ENCODE data around the gene CCDC177. TPM values are rescaled to one million over a fixed set of nuclear protein-coding genes. Genes with fewer than 3 reads are reported as not detected.

CCDC177 gene
- total and polyA plus RNA-seq, 2 experiments from 2014 or later: 0.23 TPM; not detected in 1

DNA sequence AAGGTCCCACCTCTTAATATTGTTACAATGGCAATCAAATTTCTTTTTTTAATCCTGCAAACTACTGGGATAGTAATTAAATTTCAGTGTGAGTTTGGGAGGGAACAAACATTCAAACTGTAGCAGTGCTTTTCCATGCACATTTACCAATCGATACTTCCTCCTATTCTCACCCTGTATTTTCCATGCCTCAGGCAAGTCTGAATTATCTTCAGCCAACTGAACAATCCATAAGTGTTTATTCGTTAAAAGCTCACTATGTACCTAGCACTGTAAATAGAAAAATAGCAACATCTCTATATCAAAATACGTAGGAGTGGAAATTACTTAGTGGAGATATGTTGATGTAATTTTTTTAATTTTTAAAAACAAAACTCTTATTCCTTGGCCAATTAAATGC, 43.5 kb downstream of the CCDC177 start:
- Histone ChIP-seq H3K9me3 (ENCODE audit: low read depth) (no peaks in the 10 kb centered on the region), H3K4me2 (no peak overlapping the region), H3K27ac (no peak overlapping the region), H2AFZ (no peak overlapping the region), H3K9me2 (replicated peaks; ENCODE audit: insufficient read depth) (no peaks in the 10 kb centered on the region), H3K4me1 (ENCODE audit: insufficient read depth) (no peaks in the 10 kb centered on the region), H3K36me3 (replicated peaks; ENCODE audit: insufficient read depth, low read depth) (no peaks in the 10 kb centered on the region), H3K27me3 (peaks cover 3% of the 10 kb centered on the region), H4K20me1 (ENCODE audit: insufficient read depth, poor library complexity, severe bottlenecking) (no peaks in the 10 kb centered on the region), H3K4me3 (no peak overlapping the region), H3K79me2 (no peaks in the 10 kb centered on the region)
- WGBS (ENCODE audit: low lambda C conversion rate, missing lambda C conversion rate): 82% methylated on average over 3 of the region's 3 CpGs
- no peak for TF ChIP-seq EZH2phosphoT487 (IDR thresholded peaks at IDR 0.05; ENCODE audit: low read depth, severe bottlenecking, unreplicated experiment)
- TF ChIP-seq, protein P1, sequence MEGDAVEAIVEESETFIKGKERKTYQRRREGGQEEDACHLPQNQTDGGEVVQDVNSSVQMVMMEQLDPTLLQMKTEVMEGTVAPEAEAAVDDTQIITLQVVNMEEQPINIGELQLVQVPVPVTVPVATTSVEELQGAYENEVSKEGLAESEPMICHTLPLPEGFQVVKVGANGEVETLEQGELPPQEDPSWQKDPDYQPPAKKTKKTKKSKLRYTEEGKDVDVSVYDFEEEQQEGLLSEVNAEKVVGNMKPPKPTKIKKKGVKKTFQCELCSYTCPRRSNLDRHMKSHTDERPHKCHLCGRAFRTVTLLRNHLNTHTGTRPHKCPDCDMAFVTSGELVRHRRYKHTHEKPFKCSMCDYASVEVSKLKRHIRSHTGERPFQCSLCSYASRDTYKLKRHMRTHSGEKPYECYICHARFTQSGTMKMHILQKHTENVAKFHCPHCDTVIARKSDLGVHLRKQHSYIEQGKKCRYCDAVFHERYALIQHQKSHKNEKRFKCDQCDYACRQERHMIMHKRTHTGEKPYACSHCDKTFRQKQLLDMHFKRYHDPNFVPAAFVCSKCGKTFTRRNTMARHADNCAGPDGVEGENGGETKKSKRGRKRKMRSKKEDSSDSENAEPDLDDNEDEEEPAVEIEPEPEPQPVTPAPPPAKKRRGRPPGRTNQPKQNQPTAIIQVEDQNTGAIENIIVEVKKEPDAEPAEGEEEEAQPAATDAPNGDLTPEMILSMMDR (IDR thresholded peaks at IDR 0.05; ENCODE audit: poor library complexity): no peak
- no peak for TF ChIP-seq EZH2 (IDR thresholded peaks at IDR 0.05; ENCODE audit: borderline replicate concordance)
- no peak for DNase-seq (ENCODE audit: low spot score)

DNA sequence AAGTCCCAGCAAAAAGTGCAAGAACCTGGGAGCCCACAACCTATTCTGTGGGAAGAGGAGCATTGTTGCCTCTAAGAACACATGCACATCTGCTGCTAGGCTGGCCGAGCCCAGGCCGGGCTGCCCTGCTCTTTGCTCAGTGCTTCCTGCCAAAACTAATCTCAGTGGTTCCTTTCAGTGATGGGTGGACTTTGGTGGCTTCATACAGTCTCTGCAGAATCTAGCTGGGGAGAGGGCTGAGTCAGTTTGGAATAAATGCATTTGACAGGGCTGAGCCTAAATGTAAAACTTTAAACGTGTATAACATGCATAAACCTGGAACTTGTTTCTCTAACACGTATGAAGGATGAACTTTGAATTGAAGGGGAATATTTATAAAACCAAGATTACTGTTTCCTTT, 44.6 kb downstream of the CCDC177 start:
- Histone ChIP-seq H3K9me3 (ENCODE audit: low read depth) (no peaks in the 10 kb centered on the region), H3K4me2 (no peak overlapping the region), H3K79me2 (no peaks in the 10 kb centered on the region), H4K20me1 (ENCODE audit: insufficient read depth, poor library complexity, severe bottlenecking) (no peaks in the 10 kb centered on the region), H3K27ac (no peak overlapping the region), H3K4me3 (no peak overlapping the region), H3K36me3 (replicated peaks; ENCODE audit: insufficient read depth, low read depth) (no peaks in the 10 kb centered on the region), H2AFZ (no peak overlapping the region), H3K4me1 (ENCODE audit: insufficient read depth) (no peaks in the 10 kb centered on the region), H3K9me2 (replicated peaks; ENCODE audit: insufficient read depth) (no peaks in the 10 kb centered on the region), H3K27me3 (peaks cover 3% of the 10 kb centered on the region)
- no peak for TF ChIP-seq EZH2 (IDR thresholded peaks at IDR 0.05; ENCODE audit: borderline replicate concordance)
- TF ChIP-seq EZH2phosphoT487 (IDR thresholded peaks at IDR 0.05; ENCODE audit: low read depth, severe bottlenecking, unreplicated experiment): no peak
- TF ChIP-seq, protein P1 (IDR thresholded peaks at IDR 0.05; ENCODE audit: poor library complexity): no peak
- DNase-seq (ENCODE audit: low spot score): no peak
- 82% methylated on average over 4 of the region's 4 CpGs for WGBS (ENCODE audit: low lambda C conversion rate, missing lambda C conversion rate)

DNA sequence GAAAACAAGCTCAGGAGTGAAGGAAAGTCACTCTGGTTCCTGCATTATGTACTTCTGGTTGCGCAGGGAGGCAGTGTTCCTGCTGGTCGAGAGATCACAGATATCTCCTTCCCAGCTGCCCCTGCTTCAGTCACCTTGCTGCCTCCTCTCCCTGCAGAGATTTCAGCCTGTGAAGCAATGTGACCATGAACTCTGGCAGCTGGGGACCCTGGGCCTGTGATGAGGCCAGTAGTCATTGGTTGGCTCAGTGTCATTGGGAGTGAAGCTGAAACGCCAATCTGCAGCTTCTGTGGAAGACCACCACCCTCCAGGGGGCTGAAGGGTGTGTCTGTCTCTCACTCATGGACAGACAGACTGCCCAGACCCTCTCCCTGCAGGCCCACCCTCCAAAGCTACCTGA, 45.1 kb downstream of the CCDC177 start:
- Histone ChIP-seq H3K27me3 (peaks cover 3% of the 10 kb centered on the region), H3K9me2 (replicated peaks; ENCODE audit: insufficient read depth) (no peaks in the 10 kb centered on the region), H3K4me1 (ENCODE audit: insufficient read depth) (no peaks in the 10 kb centered on the region), H3K4me2 (no peak overlapping the region), H3K4me3 (no peak overlapping the region), H4K20me1 (ENCODE audit: insufficient read depth, poor library complexity, severe bottlenecking) (no peaks in the 10 kb centered on the region), H2AFZ (no peak overlapping the region), H3K9me3 (ENCODE audit: low read depth) (no peaks in the 10 kb centered on the region), H3K36me3 (replicated peaks; ENCODE audit: insufficient read depth, low read depth) (no peaks in the 10 kb centered on the region), H3K27ac (no peak overlapping the region), H3K79me2 (no peaks in the 10 kb centered on the region)
- TF ChIP-seq EZH2 (IDR thresholded peaks at IDR 0.05; ENCODE audit: borderline replicate concordance): no peak
- WGBS (ENCODE audit: low lambda C conversion rate, missing lambda C conversion rate): 75% methylated on average over 3 of the region's 3 CpGs
- DNase-seq (ENCODE audit: low spot score): no peak

DNA sequence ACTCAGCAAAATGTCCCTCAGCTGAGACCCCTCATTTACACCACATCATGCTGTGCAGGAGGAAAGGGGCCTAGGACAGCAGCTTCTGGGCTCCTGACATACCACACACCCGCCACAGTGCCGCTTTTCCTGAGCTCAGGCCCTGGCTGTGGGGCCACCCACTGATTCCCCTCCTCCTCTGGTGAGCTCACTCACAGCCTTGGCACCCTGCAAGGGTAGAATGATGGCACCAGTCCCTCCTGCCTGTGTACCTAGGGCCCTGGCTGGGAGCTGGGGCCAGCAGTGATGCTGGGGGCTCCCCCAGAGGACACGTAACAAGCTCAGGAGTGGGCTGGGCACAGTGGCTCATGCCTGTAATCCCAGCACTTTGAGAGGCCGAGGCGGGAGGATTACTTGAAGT, 45.7 kb downstream of the CCDC177 start:
- Histone ChIP-seq H3K79me2 (no peaks in the 10 kb centered on the region), H3K9me3 (ENCODE audit: low read depth) (no peaks in the 10 kb centered on the region), H3K4me3 (no peak overlapping the region), H3K4me1 (ENCODE audit: insufficient read depth) (no peaks in the 10 kb centered on the region), H2AFZ (no peak overlapping the region), H3K4me2 (no peak overlapping the region), H3K27ac (no peak overlapping the region), H3K9me2 (replicated peaks; ENCODE audit: insufficient read depth) (no peaks in the 10 kb centered on the region), H3K36me3 (replicated peaks; ENCODE audit: insufficient read depth, low read depth) (no peaks in the 10 kb centered on the region), H4K20me1 (ENCODE audit: insufficient read depth, poor library complexity, severe bottlenecking) (no peaks in the 10 kb centered on the region), H3K27me3 (peaks cover 3% of the 10 kb centered on the region)
- TF ChIP-seq EZH2 (IDR thresholded peaks at IDR 0.05; ENCODE audit: borderline replicate concordance) (no peak), EZH2phosphoT487 (IDR thresholded peaks at IDR 0.05; ENCODE audit: low read depth, severe bottlenecking, unreplicated experiment) (no peak)
- TF ChIP-seq, protein P1 (IDR thresholded peaks at IDR 0.05; ENCODE audit: poor library complexity): no peak
- 89% methylated on average over 5 of the region's 5 CpGs for WGBS (ENCODE audit: low lambda C conversion rate, missing lambda C conversion rate)
- no peak for DNase-seq (ENCODE audit: low spot score)

Measured in hepatocyte (in vitro differentiated cells).